AML-193 (cell line): ENCODE measurements around the gene GNAI2.
"Not testable (repeated sequence)": the region's sequence is repeated elsewhere in the genome, so short reads cannot be mapped to it uniquely, and the experiment has no call there.

Experiments used
- DNase-seq, 2 experiments: peaks; one replicate each; lab custom pipeline; 2025; lab: John Stamatoyannopoulos, UW

The GNAI2 gene

GRCh38 chr3:50204804-50205412 is 31.1 kb upstream of the GNAI2 start, which contains the start of gene SLC38A3:
TSS of gene SLC38A3 (plus strand) at chr3:50205271. CDS start at chr3:50214200, 8,929 bp downstream.
- no peak for DNase-seq

- no peak for DNase-seq
These were observed 30.4 kb upstream of the GNAI2 start for GRCh38 chr3:50205413-50206276.

GRCh38 chr3:50207359-50208042 is 28.5 kb upstream of the GNAI2 start:
- DNase-seq = no peak

GRCh38 chr3:50208677-50209344 is 27.2 kb upstream of the GNAI2 start:
- DNase-seq = no peak

GRCh38 chr3:50210176-50210509 is 25.9 kb upstream of the GNAI2 start:
- no peak for DNase-seq

- DNase-seq = no peak
These were observed 25.3 kb upstream of the GNAI2 start for GRCh38 chr3:50210510-50211367.

- DNase-seq = not testable (repeated sequence)
These were observed 24.7 kb upstream of the GNAI2 start for GRCh38 chr3:50211368-50211717.

GRCh38 chr3:50211930-50212329 is 24.1 kb upstream of the GNAI2 start:
- peak; percentile 42 to 54 for DNase-seq

- DNase-seq = peak in 1 of 2 experiments; percentile 9
These were observed 23.5 kb upstream of the GNAI2 start for GRCh38 chr3:50212502-50212901.

- no peak for DNase-seq
These were observed 23.0 kb upstream of the GNAI2 start for GRCh38 chr3:50212971-50213370.

GRCh38 chr3:50213373-50213772 is 22.6 kb upstream of the GNAI2 start:
- DNase-seq = no peak

GRCh38 chr3:50214824-50215223 is 21.2 kb upstream of the GNAI2 start:
- DNase-seq = no peak

- no peak for DNase-seq
These were observed 20.5 kb upstream of the GNAI2 start for GRCh38 chr3:50215529-50215928.

GRCh38 chr3:50217681-50218080 is 18.3 kb upstream of the GNAI2 start:
- no peak for DNase-seq

GRCh38 chr3:50218448-50218847 is 17.6 kb upstream of the GNAI2 start:
- DNase-seq = no peak

GRCh38 chr3:50219285-50219684 is 16.7 kb upstream of the GNAI2 start:
- DNase-seq = no peak

GRCh38 chr3:50220109-50220508 is 15.9 kb upstream of the GNAI2 start:
- DNase-seq = no peak

GRCh38 chr3:50221051-50221410 is 15.0 kb upstream of the GNAI2 start:
- no peak for DNase-seq

GRCh38 chr3:50221411-50222168 is 14.4 kb upstream of the GNAI2 start:
- peak in 1 of 2 experiments; percentile 12 for DNase-seq

- no peak for DNase-seq
These were observed 13.9 kb upstream of the GNAI2 start for GRCh38 chr3:50222169-50222528.

GRCh38 chr3:50224639-50225038 is 11.4 kb upstream of the GNAI2 start:
- no peak for DNase-seq
